Activated T-helper 9 cell treated with anti-CD3 and anti-CD28 coated beads, Interleukin-2, amount 50 U/mL, for 16 hours (primary cell): ENCODE results near the gene IGFBP3.

Experiments used
- DNase-seq: peaks from one replicate; pipeline ENCODE4 v3.0.0-alpha.2; 2020; ENCODE audit warnings: low read depth

Gene IGFBP3

GRCh38 chr7:45891462-45892402 lies 29.3 kb downstream of the IGFBP3 start:
- DNase-seq = no peak

- DNase-seq = no peak
Observed at GRCh38 chr7:45890902-45891461, 30.1 kb downstream of the IGFBP3 start.

GRCh38 chr7:45890125-45890901 lies 30.8 kb downstream of the IGFBP3 start:
- DNase-seq = no peak

- no peak for DNase-seq
Observed at GRCh38 chr7:45889367-45890067, 31.6 kb downstream of the IGFBP3 start.

GRCh38 chr7:45888993-45889366 lies 32.1 kb downstream of the IGFBP3 start:
- DNase-seq = no peak

GRCh38 chr7:45888185-45888992 lies 32.7 kb downstream of the IGFBP3 start, which contains the start of gene IGFBP1:
Gene IGFBP1, plus strand, starts transcription at chr7:45888488. Its CDS starts 165 bp downstream, at chr7:45888653.
- no peak for DNase-seq

GRCh38 chr7:45886931-45887667 lies 34.0 kb downstream of the IGFBP3 start:
- no peak for DNase-seq

GRCh38 chr7:45885264-45885882 lies 35.7 kb downstream of the IGFBP3 start:
- DNase-seq = no peak

- DNase-seq = no peak
Observed at GRCh38 chr7:45884136-45884535, 36.9 kb downstream of the IGFBP3 start.

- DNase-seq = no peak
Observed at GRCh38 chr7:45882465-45882810, 38.6 kb downstream of the IGFBP3 start.

GRCh38 chr7:45881759-45882464 lies 39.2 kb downstream of the IGFBP3 start:
- DNase-seq = no peak

GRCh38 chr7:45881280-45881758 lies 39.8 kb downstream of the IGFBP3 start:
- no peak for DNase-seq

- no peak for DNase-seq
Observed at GRCh38 chr7:45880433-45880860, 40.6 kb downstream of the IGFBP3 start.

GRCh38 chr7:45878457-45879144 lies 42.5 kb downstream of the IGFBP3 start:
- DNase-seq = no peak

- no peak for DNase-seq
Observed at GRCh38 chr7:45876519-45876918, 44.6 kb downstream of the IGFBP3 start.

GRCh38 chr7:45874408-45875131 lies 46.5 kb downstream of the IGFBP3 start:
- no peak for DNase-seq

GRCh38 chr7:45873355-45873754 lies 47.7 kb downstream of the IGFBP3 start:
- no peak for DNase-seq

GRCh38 chr7:45873035-45873354 lies 48.1 kb downstream of the IGFBP3 start, which contains the start of gene CCDC201:
Gene CCDC201, minus strand, starts transcription at chr7:45873082. Its CDS starts 75 bp downstream, at chr7:45873007.
- no peak for DNase-seq
